GM21529 (cell line): ENCODE data around the gene DLL1.
A peak's percentile ranks its signal among the peaks of the same experiment; 100 is the strongest.

Source experiments
- ATAC-seq: cut with Tn5 transposase; IDR thresholded peaks from one replicate; pipeline ENCODE4 v1.9.1; 2021; ENCODE audit not compliant: unreplicated experiment

Gene DLL1

DNA sequence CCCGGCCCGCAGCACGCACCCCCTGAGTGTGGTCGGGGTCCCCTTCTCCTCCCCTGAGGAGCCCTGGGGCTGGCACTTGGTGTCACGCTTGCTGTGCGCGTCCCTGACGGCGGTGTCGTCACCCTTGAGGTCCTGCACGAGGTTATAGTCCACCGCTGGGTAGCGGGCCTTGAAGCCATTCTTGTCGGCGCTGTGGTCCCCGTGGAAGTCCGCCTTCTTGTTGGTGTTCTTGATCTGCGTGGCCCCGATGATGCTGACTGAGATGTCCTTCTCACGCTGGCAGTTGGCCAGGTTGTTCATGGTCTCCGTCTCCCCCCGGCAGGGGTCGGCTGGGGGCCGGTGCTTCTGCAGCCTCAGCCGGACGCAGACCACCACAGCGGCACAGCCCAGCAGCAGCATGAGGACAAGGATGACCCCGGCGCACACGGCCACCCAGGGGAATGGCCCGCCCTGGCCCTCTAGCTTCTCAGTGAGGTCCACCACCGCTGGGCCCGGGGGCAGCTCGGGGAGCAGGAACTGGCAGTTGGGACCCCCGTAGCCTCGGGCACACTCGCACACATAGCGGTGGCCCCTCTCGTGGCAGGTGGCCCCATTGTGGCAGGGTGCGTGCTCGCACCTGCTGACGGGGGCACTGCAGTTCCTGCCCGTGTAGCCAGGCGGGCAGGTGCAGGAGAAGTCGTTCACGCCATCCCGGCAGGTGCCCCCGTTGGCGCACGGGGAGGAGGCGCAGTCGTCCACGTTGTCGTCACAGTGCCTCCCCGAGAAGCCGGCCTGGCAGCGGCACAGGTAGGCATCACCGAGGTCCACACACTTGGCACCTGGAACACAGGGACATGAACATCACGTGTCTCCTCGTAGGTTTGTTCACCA, 7.4 kb downstream of the DLL1 start:
- ATAC-seq, result no peak

DNA sequence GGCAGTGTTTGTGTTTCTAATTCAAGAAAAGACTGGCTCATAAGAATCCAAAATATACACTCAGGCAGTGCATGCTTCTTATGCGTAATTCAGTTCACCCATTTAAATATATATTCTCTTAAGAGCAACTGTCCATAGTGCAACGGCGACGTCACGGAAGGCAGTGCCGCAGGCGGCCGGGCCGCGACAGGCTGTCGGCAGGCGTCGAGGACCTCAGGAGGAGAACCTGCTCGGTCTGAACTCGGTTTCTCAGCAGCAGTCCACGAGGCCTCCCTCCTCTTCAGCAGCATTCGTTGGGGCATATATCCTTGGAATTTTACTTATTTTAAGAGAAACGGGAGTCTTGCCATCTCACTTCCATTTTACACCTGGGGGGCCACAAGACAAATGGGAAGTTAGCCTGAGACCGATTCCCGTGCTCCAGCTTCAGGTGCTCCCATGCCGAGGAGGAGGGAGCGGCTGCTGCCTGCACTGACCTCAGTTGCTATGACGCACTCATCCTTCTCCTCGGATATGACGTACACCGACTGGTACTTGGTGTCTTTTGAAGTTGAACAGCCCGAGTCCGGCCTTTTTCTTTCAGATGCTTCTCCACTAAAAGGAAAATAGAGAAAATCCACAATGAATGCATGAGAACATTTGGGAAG, 8.2 kb downstream of the DLL1 start:
- ATAC-seq, result no peak

DNA sequence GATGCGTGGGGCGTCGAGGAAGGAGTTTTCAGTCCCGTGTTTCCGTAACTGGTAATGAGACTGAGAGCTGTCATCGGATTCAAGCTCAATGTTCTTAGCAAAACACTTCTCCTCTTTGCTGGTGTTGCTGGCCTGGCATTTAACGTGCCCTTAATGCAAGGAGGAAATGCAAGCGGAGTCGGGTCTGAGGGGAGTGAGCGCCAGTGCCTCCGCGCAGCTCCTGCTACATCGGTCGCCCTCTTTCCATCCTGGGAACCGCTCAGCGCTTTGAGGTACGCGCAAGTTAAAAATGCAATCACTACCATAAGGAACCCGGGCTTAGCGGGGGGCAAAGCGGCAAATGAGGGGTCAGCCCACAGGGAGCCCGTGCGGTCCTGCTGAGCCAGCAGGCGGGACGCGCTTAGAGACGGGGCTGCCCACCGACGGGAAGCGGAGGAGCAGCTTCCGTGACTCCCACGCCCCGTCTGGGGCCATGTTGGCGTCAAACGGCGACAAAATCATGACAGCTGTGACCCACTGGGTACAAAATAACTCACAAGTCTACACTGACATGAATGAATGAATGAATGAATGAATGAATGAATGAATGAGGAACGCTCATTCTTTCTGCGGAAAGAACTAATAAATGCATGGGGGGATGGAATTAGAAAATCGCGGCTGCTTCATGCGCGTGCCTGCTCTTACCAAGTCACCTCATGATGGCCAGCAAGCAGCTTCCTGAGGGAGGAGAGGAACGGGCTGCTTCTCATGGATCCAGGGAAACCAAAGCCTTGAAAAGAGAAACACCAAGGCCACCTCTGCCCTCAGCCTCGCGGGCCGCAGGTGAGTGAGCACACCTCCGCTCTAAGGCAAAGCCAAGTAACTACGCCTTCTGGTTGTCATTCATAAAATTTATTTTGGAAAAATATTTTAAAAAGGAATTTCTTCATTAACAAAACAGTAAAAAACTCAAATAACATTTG, 9.3 kb downstream of the DLL1 start:
- no peak for ATAC-seq

DNA sequence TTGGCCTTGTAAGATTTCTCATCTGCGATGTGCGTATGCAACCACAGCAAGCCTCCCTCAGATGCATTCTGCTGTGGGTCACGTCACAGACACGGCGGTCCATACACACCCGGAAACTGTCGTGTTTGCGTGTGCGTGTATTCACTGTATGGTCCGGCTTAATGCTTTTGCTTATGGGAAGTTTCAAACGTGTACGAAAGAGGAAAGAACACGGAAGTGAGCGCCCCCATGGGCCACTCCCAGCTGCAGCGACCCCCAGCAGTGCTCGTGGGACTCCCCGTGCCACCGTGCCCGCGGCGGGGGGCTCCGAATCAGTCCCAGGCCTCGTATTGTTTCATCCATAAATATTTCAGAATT, 10.2 kb downstream of the DLL1 start:
- ATAC-seq, result peak; percentile 32

DNA sequence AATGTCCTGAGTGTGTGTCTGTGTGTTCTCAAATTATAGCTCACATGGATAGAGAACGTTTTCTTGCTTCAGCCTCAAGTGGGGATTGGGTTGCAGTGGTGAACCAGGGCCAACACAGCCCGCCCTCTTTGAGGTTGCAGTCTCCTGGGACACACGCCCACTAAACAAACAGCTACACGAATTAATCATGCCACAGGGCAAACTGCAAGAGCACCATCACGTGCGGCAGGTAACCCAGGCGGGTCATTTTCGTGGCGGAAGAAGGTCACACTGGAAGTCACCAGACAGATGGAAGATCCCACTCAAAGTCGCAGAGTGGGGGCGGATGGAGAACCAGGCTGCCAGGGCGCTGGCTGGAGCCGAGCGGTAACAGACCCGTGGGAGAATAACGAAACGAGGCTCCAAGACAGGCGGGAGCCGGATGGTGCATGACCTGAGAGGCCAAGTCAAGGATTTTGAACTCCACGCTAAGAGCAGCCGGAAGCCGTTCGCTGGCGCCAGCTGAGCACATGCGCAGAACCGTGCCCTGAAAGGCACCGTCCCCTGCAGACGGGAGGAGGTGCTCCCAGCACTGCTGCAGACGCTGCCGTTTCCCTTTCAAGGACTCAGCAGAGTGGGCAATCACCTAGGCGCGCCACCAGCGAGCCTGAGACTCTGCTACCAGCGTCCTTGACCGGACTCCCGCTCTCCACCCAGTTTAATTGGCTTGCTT, 10.7 kb downstream of the DLL1 start:
- ATAC-seq, result peak; percentile 82

DNA sequence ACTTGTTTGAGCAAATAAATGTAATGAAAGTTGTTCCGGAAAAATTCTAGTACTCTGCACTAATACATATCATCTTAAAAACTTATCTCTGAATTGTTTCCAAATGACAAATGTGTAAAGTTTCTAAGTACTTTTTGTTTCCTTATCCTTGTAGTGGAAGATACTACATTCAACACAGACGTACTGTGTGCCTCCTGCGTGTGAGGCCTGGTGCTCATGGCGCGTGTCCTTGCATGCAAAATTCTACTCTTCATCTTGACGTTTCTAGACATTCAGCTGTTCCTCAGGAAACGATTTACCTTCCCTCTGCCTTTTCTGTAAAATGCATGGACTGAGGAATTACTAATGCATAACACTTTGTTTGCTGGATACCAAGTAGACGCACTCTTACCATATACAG, 11.5 kb downstream of the DLL1 start:
- no peak for ATAC-seq

DNA sequence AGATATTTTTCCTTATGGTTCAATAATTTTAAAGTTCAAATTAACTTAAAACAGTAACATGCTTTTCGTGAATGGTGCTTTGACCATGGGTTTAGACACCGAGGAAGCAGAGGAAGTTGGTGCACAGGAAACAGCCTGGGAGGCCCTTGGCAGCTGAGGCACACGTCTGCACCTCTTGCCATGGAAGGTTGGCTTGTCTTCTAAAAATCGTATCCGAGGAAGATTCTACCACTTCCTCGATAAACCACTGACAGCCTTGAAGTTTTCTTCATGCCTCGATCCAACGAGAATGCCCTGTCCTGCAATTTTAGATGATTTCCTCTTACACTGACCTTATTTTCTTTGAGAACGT, 12.2 kb downstream of the DLL1 start:
- ATAC-seq, result no peak

DNA sequence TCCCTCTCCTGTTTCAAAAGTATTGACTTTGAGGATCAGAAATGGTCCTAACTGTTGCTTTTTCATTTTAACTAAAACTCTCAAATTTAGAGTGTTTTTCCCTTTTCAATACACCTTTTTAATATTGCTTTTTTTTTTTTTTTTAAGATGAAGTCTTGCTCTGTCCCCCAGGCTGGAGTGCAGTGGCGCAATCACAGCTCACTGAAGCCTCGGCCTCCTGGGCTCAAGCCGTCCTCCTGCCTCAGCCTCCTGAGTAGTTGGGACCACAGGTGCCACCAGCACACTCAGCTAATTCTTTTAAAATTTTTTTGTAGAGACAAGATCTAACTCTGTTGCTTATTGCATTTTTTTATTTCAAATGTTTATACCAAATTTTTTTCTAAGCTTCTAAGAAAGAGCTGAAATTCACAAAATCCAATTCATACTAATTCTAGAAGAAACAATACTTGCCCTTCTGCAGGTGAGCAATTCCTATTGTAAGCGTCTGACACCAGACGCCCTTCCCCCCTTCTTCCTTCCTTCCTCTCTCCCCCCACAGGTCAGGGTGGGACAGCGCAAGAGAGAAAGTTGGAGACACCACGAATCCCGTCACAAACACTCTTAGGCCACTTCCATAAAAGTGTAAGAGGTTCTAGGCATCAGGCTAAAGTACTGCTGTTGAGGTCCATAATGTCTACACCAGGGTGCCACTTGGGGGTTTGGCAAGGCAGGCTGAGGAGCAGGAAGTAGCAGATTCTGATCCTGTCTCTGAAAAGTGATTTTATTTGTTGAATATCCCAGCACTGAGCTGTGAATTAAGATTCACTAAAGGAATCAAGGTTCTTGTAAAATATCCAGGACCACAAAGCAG, 12.8 kb downstream of the DLL1 start:
- no peak for ATAC-seq

DNA sequence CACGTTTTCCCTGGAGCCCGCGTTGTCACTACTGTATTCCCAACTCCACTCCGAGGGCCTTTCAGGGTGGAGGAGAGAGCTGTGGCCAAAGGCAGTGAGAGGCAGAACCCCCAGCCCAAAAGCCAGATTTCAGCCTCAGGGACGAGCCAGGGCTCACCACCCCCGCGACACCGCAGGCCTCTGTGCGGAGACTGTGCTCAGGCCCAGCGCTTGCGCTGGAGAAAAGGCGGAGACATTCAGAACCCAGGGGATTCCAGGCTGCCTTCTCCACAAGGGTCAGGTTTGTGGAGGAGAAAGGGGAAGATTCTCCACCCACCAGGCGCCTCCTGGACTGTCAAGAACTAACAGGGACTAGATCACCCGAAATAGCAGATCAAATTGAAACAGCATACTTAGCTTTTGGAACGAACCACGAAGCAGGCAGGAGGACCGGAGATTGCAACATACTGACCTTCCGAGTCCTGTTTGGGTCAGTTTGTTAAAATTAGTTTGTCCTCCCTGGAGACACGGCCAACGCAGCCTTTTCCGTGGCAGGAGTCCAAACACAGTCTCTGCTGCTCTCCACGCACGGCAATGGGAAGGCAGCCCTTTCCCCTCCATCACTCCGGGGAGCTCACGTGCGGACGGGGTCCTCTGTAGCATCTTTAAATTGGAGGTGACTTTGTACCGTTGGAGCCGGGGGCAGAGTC, 14.4 kb downstream of the DLL1 start:
- ATAC-seq, result no peak

DNA sequence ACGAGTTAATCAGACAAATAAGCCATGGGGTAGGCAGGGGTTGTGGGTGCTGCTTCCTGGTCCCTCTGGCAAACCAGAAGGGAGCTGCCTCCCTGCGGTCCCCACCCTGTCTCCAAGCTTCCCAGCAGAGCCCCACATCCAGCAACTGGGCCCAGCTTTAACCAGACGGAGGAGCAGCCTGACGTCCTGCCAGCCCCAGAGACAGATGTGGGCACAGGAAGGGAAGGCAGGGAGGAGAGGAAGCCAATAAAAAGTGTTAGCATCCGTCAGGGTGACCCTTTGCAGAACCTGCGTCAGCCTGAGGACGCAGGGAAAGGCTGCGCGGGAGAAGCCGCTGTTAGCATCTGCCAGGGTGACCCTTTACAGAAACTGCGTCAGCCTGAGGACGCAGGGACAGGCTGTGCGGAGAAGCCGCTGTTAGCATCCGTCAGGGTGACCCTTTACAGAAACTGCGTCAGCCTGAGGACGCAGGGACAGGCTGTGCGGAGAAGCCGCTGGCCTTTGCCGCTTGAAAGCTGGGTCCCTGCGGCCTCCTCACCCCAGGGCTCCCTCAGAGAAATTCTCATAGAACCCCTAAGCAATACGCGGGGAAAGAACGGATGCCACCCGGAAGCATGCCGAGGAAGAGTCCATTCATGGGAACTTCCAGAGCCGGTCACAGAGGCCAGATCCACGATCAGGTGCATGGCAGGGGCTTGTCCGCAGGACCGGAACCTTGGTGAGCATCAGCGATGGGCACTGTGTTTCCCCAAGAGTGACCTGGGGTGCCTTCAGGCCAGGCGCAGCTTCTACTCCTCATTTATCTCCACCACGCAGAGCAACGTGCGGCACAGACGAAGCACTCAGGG, 15.9 kb downstream of the DLL1 start:
- no peak for ATAC-seq

DNA sequence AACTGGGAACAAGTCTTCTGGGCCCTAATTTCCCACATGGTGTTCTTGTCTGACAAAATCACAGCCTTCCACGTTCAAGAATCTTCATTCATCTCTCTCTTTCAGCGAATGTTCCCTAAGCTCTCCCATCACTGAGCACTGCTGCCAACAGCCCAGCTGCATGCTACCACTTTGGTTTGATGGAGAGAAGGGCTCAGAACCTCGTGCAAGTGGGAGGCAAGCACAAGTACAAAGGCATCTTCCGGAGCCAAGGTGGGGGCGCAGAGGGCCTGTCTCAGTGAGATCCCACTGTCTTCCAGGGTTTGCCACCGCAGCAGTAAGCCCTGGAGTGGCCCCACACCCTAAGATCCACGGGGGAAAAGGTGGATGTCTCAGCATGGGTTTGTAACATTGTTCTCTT, 17.2 kb downstream of the DLL1 start:
- no peak for ATAC-seq

DNA sequence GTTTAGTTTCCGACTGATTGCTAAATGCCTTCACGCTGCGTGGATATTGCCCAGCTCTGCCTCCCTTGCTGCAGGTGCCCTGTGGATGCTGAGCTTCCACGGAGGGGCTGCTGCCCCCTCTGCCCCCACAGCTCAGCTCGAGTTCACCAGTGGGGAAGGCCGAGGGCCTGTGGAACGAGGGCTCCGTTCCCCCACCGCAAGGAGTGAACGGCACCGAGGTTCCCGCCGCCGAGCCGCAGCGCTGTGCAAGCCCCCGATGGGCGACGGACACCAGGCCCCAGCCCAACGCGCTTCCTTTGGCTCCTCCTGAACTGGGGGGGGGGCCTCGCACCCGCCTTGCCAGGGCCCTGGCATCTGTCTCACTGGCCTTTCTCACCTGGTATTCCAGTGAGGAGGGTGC, 17.7 kb downstream of the DLL1 start:
- no peak for ATAC-seq

DNA sequence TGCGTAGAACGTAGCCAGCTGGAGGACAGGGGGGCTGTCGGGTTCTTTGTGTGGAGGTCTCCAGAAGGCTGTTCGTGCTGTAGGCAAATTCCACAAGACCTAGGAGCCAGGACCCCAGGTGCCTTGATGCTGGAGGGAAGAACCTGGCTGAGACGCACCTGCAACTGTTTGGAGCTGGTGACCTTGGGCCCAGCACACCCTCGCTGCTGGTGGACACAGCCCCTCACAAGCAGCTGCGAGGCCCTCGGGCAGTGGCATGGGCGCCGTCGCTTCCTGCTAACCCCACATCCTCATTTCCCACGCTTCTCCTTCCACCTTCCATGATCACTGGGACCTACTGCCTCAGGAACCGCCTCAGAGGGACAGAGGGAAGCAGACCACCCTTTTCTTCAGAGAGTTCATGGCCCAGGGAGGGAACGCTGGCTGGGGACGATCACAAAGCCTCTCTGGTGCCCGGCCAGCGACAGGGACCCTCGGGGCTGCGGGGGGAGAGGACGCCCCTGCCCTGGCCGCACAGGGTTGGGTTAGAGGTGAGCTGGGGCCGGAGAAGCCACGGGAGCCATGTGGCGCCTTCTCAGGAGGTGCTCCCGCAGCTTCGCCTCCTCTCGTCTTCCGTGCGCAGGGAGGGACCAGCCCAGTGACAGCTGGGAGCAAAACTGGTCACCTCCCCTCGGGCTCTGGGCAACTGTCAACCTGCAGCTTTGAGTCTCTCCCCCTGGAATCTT, 18.4 kb downstream of the DLL1 start:
- no peak for ATAC-seq

DNA sequence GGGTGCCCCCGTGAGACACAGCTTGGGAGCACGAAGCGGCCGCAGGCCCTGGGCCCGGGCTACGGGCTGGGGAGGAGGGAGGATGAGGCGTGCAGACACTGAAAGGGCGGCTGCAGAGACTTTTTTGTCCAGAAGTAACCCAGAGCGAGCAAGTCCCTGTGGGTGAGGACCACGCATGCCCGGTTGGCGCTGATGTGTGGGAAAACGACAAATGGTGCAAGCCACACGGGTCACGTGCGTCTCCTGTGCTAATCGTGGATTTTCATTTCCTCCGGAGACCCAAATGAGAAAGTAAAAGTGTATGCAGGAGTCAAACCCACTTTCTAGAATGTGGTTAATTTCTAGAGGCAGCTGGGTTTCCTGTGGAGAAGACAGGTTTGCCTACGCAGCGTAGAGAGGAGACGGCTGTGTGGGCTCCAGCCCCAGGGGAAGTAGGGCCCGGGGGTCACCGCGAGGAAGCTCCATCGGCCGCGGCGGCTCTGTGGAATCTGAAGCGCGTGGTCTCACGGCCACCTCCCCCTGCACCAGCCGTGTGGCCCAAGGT, 19.0 kb downstream of the DLL1 start:
- ATAC-seq, result peak; percentile 97

DNA sequence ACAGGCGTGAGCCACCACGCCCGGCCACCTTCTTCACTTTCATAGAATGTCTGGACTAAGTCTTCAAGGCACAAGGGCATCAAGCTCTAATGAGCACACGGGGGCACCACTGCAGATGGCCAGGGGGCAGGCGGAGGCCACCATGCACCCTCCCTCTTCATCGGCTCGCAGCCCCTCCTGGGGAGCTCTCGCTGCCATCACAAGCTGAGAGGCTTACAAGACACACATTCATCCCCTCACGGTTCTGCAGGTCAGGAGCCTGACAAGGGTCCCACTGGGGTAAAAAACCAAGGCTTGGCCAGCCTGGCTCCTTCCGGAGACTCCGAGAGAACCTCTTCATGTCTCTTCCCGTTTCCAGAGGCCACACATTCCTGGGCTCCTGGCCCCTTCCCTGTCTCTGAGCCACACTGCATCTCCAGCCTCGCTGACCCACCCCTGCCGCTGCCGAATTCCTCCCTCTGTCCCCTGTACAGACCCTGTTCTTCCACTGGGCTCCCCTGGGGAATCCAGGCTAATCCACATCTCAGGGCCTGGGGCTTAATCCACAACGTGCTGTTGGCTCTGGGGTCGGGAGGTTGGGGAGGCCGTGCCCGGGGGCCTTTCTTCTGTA, 19.8 kb downstream of the DLL1 start:
- ATAC-seq, result no peak

DNA sequence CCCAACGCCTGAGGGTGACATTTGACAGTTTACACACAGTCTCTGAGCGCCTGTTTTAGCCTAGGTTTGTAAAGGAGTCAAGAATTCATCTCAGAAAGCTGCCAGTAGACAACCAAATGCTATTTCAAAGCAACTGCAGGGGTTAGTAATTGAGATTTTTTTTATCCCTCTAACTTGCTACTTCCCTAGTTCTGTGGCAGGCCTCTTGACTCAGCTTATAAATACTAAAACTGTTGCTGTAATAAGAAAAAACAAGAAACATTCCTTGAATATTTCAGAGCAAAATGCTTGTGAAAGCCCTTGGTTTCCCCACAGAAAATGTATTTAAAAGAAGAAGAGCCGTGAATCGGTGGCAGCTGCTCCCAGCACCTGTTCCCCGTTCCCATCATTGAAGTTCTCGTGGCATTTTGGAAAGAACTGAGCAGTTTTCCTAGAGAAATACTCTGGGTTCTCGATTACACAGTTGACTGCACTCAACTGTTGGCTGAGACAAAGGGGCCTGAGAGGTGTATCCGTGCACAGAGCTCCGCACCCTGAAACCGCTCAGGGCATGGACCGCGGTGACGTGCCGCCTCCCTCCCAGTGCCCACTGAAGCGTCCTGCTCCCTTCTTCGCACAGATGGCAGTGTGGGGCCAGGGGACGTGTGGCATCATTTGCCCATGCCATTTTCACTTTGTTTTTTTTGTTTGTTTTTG, 20.9 kb downstream of the DLL1 start:
- no peak for ATAC-seq
